PC-9 (cell line): ENCODE data around the gene KIAA2012. TPM values are rescaled to one million over a fixed set of nuclear protein-coding genes. Genes with fewer than 3 reads are reported as not detected.

ENCODE experiments used
- BruUV-seq: library from RNA; stranded (reverse); fragments of 400-500 nt; replicated peaks from 2 replicates; lab custom pipeline; 2021; lab: Mats Ljungman, UMichigan
- CTCF ChIA-PET: fragments of 300-600 bp; sonication (Branson Sonifier 250); formaldehyde crosslinking; loops from one replicate; lab custom pipeline; 2022; ENCODE audit warnings: antibody characterized with exemption; lab: Charles Lee
- POLR2A ChIA-PET: fragments of 300-600 bp; sonication (Branson Sonifier 250); formaldehyde crosslinking; loops from one replicate; lab custom pipeline; 2022; ENCODE audit warnings: antibody characterized with exemption; ENCODE audit not compliant: unreplicated experiment; lab: Charles Lee
- DNase-seq, 2 experiments: peaks; one replicate each; pipeline versions ENCODE4 v3.0.0 to v3.0.0-alpha.2; 2015 to 2022; ENCODE audit warnings: mixed read lengths in 1 of 2
- H2AFZ ChIP-seq: fragments of 200-600 bp; sonication (generic); 2 replicates; pipeline ENCODE4 v1.8.1; 2017; ENCODE audit warnings: antibody characterized with exemption
- H3F3A ChIP-seq: fragments of 200-600 bp; sonication (generic); 2 replicates; pipeline ENCODE4 v1.8.1; 2017; ENCODE audit warnings: antibody characterized with exemption, mild to moderate bottlenecking, low read depth; ENCODE audit not compliant: insufficient read depth
- H3K27ac ChIP-seq: fragments of 200-600 bp; sonication (generic); 2 replicates; pipeline ENCODE4 v1.6.1; 2016; ENCODE audit warnings: mixed run types
- H3K27me3 ChIP-seq: fragments of 200-600 bp; sonication (generic); 2 replicates; pipeline ENCODE4 v1.6.1; 2016; ENCODE audit warnings: low read depth, mixed run types; ENCODE audit not compliant: insufficient read depth
- H3K36me3 ChIP-seq: fragments of 200-600 bp; sonication (generic); 2 replicates; pipeline ENCODE4 v1.6.1; 2016; ENCODE audit warnings: low read depth, mixed run types
- H3K4me1 ChIP-seq: fragments of 200-600 bp; sonication (generic); replicated peaks from 2 replicates; pipeline ENCODE4 v1.6.1; 2016; ENCODE audit warnings: mixed run types; ENCODE audit not compliant: insufficient read depth
- H3K4me2 ChIP-seq: fragments of 200-600 bp; sonication (generic); 2 replicates; pipeline ENCODE4 v1.6.1; 2017; ENCODE audit warnings: mixed run types
- H3K4me3 ChIP-seq: fragments of 200-600 bp; sonication (generic); 2 replicates; pipeline ENCODE4 v1.6.1; 2016; ENCODE audit warnings: mixed run types
- H3K79me2 ChIP-seq: fragments of 200-600 bp; sonication (generic); 2 replicates; pipeline ENCODE4 v1.6.1; 2017; ENCODE audit warnings: low read depth, mixed run types
- H3K9me2 ChIP-seq: fragments of 200-600 bp; sonication (generic); 2 replicates; pipeline ENCODE4 v1.8.1; 2017; ENCODE audit warnings: mild to moderate bottlenecking; ENCODE audit not compliant: insufficient read depth
- H3K9me3 ChIP-seq: fragments of 200-600 bp; sonication (generic); 2 replicates; pipeline ENCODE4 v1.8.1; 2016; ENCODE audit warnings: low read depth; ENCODE audit not compliant: insufficient read depth
- H4K20me1 ChIP-seq: fragments of 200-600 bp; sonication (generic); 2 replicates; pipeline ENCODE4 v1.8.1; 2017; ENCODE audit not compliant: insufficient read depth
- CTCF ChIP-seq: fragments of 200-600 bp; sonication (generic); conservative IDR thresholded peaks from 2 replicates; pipeline ENCODE4 v1.6.1; 2017; ENCODE audit warnings: mixed run types, antibody characterized with exemption, mild to moderate bottlenecking, moderate library complexity
- EZH2 ChIP-seq: fragments of 200-600 bp; sonication (generic); IDR thresholded peaks from 2 replicates; pipeline ENCODE4 v1.8.0; 2017; ENCODE audit warnings: antibody characterized with exemption, low read depth
- intact Hi-C: fragments of 100-400 bp; cut with micrococcal nuclease; formaldehyde crosslinking; loops from one replicate; pipeline ENCODE4 v1.10.0; 2022; ENCODE audit not compliant: unreplicated experiment
- total RNA-seq: library from RNA; stranded (reverse); gene quantifications from 2 replicates; pipeline ENCODE4 v1.2.3, GENCODE V29; 2021

Gene KIAA2012
- total RNA-seq, 1 experiment from 2014 or later: not detected

GRCh38 chr2:202149155-202149762, 76.2 kb downstream of the KIAA2012 start:
- TF ChIP-seq CTCF (no peak), EZH2 (no peak)
- Histone ChIP-seq H3K4me2 (no peak overlapping the region), H4K20me1 (no peaks in the 10 kb centered on the region), H3K27ac (no peak overlapping the region), H3K9me2 (no peaks in the 10 kb centered on the region), H3K4me3 (no peak overlapping the region), H3K79me2 (no peaks in the 10 kb centered on the region), H3K9me3 (no peaks in the 10 kb centered on the region), H3F3A (no peaks in the 10 kb centered on the region), H3K36me3 (no peaks in the 10 kb centered on the region), H3K4me1 (no peaks in the 10 kb centered on the region), H3K27me3 (no peaks in the 10 kb centered on the region), H2AFZ (no peak overlapping the region)
- POLR2A ChIA-PET: no interaction called here
- CTCF ChIA-PET: no interaction called here
- BruUV-seq: no TSS peak
- intact Hi-C loops: no loop called here
- DNase-seq: no peak

DNA sequence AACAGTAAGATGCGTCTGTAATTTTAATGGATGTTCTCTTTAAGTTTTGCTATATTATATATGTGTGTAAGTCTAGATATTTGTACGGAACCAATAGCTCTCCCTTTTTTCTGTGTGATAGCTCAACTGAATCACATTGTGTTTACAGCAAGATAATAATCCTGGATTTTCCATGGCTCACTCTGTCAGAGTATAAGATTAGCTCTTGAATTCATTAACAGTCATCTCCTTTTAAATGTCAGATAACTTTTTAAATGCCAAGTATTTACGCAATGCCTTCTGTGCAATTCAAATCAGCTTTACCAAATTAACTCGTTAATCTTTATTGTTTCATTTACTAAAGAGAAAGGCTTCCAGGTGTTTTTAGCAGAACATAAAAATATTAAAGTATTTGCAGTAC, 76.9 kb downstream of the KIAA2012 start:
- H3F3A ChIP-seq: no peaks in the 10 kb centered on the region
- no peaks in the 10 kb centered on the region for H3K9me3 ChIP-seq
- H3K4me2 ChIP-seq: no peak overlapping the region
- no peaks in the 10 kb centered on the region for H3K9me2 ChIP-seq
- H3K27me3 ChIP-seq: no peaks in the 10 kb centered on the region
- no peak overlapping the region for H3K4me3 ChIP-seq
- no peaks in the 10 kb centered on the region for H3K79me2 ChIP-seq
- no peak overlapping the region for H3K27ac ChIP-seq
- no peaks in the 10 kb centered on the region for H3K36me3 ChIP-seq
- no TSS peak for BruUV-seq
- H4K20me1 ChIP-seq: no peaks in the 10 kb centered on the region
- H3K4me1 ChIP-seq: no peaks in the 10 kb centered on the region
- ChIA-PET CTCF (no interaction called here), POLR2A (no interaction called here)
- intact Hi-C loops: no loop called here
- TF ChIP-seq EZH2 (no peak), CTCF (no peak)
- DNase-seq: no peak
- H2AFZ ChIP-seq: no peak overlapping the region

DNA sequence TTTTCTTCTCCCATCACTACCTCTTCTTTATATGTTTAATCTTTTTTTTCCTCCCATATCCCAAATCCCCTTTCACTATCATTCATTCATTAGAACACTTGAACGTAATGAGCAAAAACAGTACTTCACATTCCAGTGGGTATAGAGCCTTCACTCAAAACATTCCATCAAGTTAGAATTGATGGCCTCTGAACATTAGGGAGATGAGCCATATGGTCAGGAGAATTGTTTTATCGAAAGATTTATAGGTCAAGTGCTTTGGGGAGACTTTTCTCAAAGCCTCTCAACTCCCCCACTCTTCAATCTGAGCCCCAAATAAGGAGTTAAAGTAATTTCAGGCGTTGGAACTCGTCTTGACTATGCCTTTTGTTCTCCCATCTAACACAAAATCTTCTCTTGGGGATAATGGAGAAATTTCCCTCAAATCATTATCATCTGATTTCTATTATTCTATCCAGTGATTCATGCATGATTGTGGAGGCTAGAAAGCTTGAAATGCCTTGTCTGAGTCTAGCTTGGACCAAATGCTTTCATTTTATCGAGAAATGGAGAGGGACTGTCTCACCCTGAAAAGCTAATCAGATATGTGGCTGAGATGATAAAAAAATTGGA, 79.2 kb downstream of the KIAA2012 start:
- no peak overlapping the region for H2AFZ ChIP-seq
- CTCF ChIA-PET: no interaction called here
- H3K9me3 ChIP-seq: no peaks in the 10 kb centered on the region

More for the DNA sequence above, 79.2 kb downstream of the KIAA2012 start:
- no peak for TF ChIP-seq CTCF
- TF ChIP-seq EZH2: no peak
- Histone ChIP-seq H3K9me2 (no peaks in the 10 kb centered on the region), H3K36me3 (no peaks in the 10 kb centered on the region), H3K4me1 (no peaks in the 10 kb centered on the region), H4K20me1 (no peaks in the 10 kb centered on the region), H3K27ac (no peak overlapping the region), H3K4me2 (no peak overlapping the region), H3K27me3 (no peaks in the 10 kb centered on the region), H3K79me2 (no peaks in the 10 kb centered on the region), H3K4me3 (no peak overlapping the region), H3F3A (no peaks in the 10 kb centered on the region)
- intact Hi-C loops: no loop called here
- DNase-seq: no peak
- no TSS peak for BruUV-seq
- POLR2A ChIA-PET: no interaction called here
